ENCODE measurements around the gene ACTR3C.
"Not testable (repeated sequence)": the region's sequence is repeated elsewhere in the genome, so short reads cannot be mapped to it uniquely, and the experiment has no call there.

ACTR3C gene

GRCh38 chr7:150316987-150317386 is 6.4 kb downstream of the ACTR3C start:
- 77% methylated on average over 4 of the region's 6 CpGs for WGBS
- H3K27ac ChIP-seq (ENCODE audit: low read length, poor library complexity, severe bottlenecking); H2AK5ac ChIP-seq (ENCODE audit: low read length, severe bottlenecking); H3K4me3 ChIP-seq (ENCODE audit: insufficient read depth in 1 of 2, low read depth in 1 of 2, low read length in 2 of 2); H2AFZ ChIP-seq (ENCODE audit: low read depth, low read length); H3K4me2 ChIP-seq (ENCODE audit: low read length, poor library complexity, severe bottlenecking); H3K9ac ChIP-seq (ENCODE audit: low read length); H2BK15ac ChIP-seq (ENCODE audit: low read depth, poor library complexity, severe bottlenecking); H4K8ac ChIP-seq (ENCODE audit: low read length); H4K91ac ChIP-seq (ENCODE audit: low read length); H2BK120ac ChIP-seq (ENCODE audit: low read depth, low read length); H3K9me3 ChIP-seq (ENCODE audit: control insufficient read depth, low read length); H3K18ac ChIP-seq (ENCODE audit: low read depth in 1 of 2, low read length in 2 of 2); H3K27me3 ChIP-seq (ENCODE audit: control insufficient read depth in 1 of 2, insufficient read depth in 1 of 2, low read length in 2 of 2); H2BK5ac ChIP-seq (ENCODE audit: low read depth, low read length, poor library complexity, severe bottlenecking); H3K79me1 ChIP-seq (replicated peaks; ENCODE audit: low read length, poor library complexity, severe bottlenecking); H3K4me1 ChIP-seq (ENCODE audit: control insufficient read depth, insufficient read depth, low read depth, low read length); H3K36me3 ChIP-seq (ENCODE audit: control insufficient read depth in 1 of 2, insufficient read depth in 2 of 2, low read depth in 1 of 2, low read length in 2 of 2); H3K4ac ChIP-seq (ENCODE audit: low read depth in 1 of 2, low read length in 2 of 2); H3K14ac ChIP-seq (ENCODE audit: low read length in 2 of 2); H2BK12ac ChIP-seq (ENCODE audit: low read length in 2 of 2); H3K23ac ChIP-seq (ENCODE audit: low read length in 2 of 2): not testable (repeated sequence)
- DNase-seq: peak; percentile 43

GRCh38 chr7:150314639-150315239 is 8.6 kb downstream of the ACTR3C start:
- DNase-seq: no peak
- Histone ChIP-seq H2AFZ (ENCODE audit: low read depth, low read length) (no peak overlapping the region), H3K27me3 (ENCODE audit: control insufficient read depth in 1 of 2, insufficient read depth in 1 of 2, low read length in 2 of 2) (peaks cover 0 to 4% of the 10 kb centered on the region in 2 experiments), H3K9me3 (ENCODE audit: control insufficient read depth, low read length) (no peaks in the 10 kb centered on the region), H2BK120ac (ENCODE audit: low read depth, low read length) (no peak overlapping the region), H3K4me2 (ENCODE audit: low read length, poor library complexity, severe bottlenecking) (no peak overlapping the region), H2BK12ac (ENCODE audit: low read length in 2 of 2) (no peak overlapping the region), H3K9ac (ENCODE audit: low read length) (no peak overlapping the region), H3K27ac (ENCODE audit: low read length, poor library complexity, severe bottlenecking) (no peak overlapping the region), H4K91ac (ENCODE audit: low read length) (no peak overlapping the region), H2BK15ac (ENCODE audit: low read depth, poor library complexity, severe bottlenecking) (no peak overlapping the region), H2AK5ac (ENCODE audit: low read length, severe bottlenecking) (no peak overlapping the region), H3K18ac (ENCODE audit: low read depth in 1 of 2, low read length in 2 of 2) (no peak overlapping the region), H4K8ac (ENCODE audit: low read length) (no peak overlapping the region), H3K4me3 (ENCODE audit: insufficient read depth in 1 of 2, low read depth in 1 of 2, low read length in 2 of 2) (no peak overlapping the region), H2BK5ac (ENCODE audit: low read depth, low read length, poor library complexity, severe bottlenecking) (no peak overlapping the region), H3K79me1 (replicated peaks; ENCODE audit: low read length, poor library complexity, severe bottlenecking) (no peaks in the 10 kb centered on the region), H3K4me1 (ENCODE audit: control insufficient read depth, insufficient read depth, low read depth, low read length) (no peaks in the 10 kb centered on the region), H3K23ac (ENCODE audit: low read length in 2 of 2) (no peak overlapping the region), H3K4ac (ENCODE audit: low read depth in 1 of 2, low read length in 2 of 2) (no peak overlapping the region), H3K14ac (ENCODE audit: low read length in 2 of 2) (no peak overlapping the region), H3K36me3 (ENCODE audit: control insufficient read depth in 1 of 2, insufficient read depth in 2 of 2, low read depth in 1 of 2, low read length in 2 of 2) (no peaks in the 10 kb centered on the region)
- WGBS: 96% methylated on average over 4 of the region's 5 CpGs

- no peak overlapping the region for H3K9ac ChIP-seq (ENCODE audit: low read length)
- H3K4ac ChIP-seq (ENCODE audit: low read depth in 1 of 2, low read length in 2 of 2): no peak overlapping the region
- H2BK12ac ChIP-seq (ENCODE audit: low read length in 2 of 2): peak overlapping the region in 1 of 2 experiments; percentile 49
- H3K9me3 ChIP-seq (ENCODE audit: control insufficient read depth, low read length): no peaks in the 10 kb centered on the region
- H3K4me2 ChIP-seq (ENCODE audit: low read length, poor library complexity, severe bottlenecking): no peak overlapping the region
- H4K91ac ChIP-seq (ENCODE audit: low read length): no peak overlapping the region
- H3K18ac ChIP-seq (ENCODE audit: low read depth in 1 of 2, low read length in 2 of 2): no peak overlapping the region
- H3K27ac ChIP-seq (ENCODE audit: low read length, poor library complexity, severe bottlenecking): no peak overlapping the region
- no peak overlapping the region for H2AK5ac ChIP-seq (ENCODE audit: low read length, severe bottlenecking)
- H3K23ac ChIP-seq (ENCODE audit: low read length in 2 of 2): no peak overlapping the region
- H3K27me3 ChIP-seq (ENCODE audit: control insufficient read depth in 1 of 2, insufficient read depth in 1 of 2, low read length in 2 of 2): peaks cover 0 to 4% of the 10 kb centered on the region in 2 experiments
- no peak overlapping the region for H3K4me3 ChIP-seq (ENCODE audit: insufficient read depth in 1 of 2, low read depth in 1 of 2, low read length in 2 of 2)
- no peaks in the 10 kb centered on the region for H3K79me1 ChIP-seq (replicated peaks; ENCODE audit: low read length, poor library complexity, severe bottlenecking)
- peak overlapping the region in 1 of 2 experiments; percentile 29 for H3K14ac ChIP-seq (ENCODE audit: low read length in 2 of 2)
- H4K8ac ChIP-seq (ENCODE audit: low read length): no peak overlapping the region
- no peak for DNase-seq
- 85% methylated on average over 6 of the region's 6 CpGs for WGBS
- H2BK120ac ChIP-seq (ENCODE audit: low read depth, low read length): peak overlapping the region; percentile 39
- no peaks in the 10 kb centered on the region for H3K36me3 ChIP-seq (ENCODE audit: control insufficient read depth in 1 of 2, insufficient read depth in 2 of 2, low read depth in 1 of 2, low read length in 2 of 2)
- no peak overlapping the region for H2BK15ac ChIP-seq (ENCODE audit: low read depth, poor library complexity, severe bottlenecking)
- H2BK5ac ChIP-seq (ENCODE audit: low read depth, low read length, poor library complexity, severe bottlenecking): no peak overlapping the region
- H3K4me1 ChIP-seq (ENCODE audit: control insufficient read depth, insufficient read depth, low read depth, low read length): no peaks in the 10 kb centered on the region
- H2AFZ ChIP-seq (ENCODE audit: low read depth, low read length): no peak overlapping the region
Observed at GRCh38 chr7:150313870-150314269, 9.5 kb downstream of the ACTR3C start.

- no peak overlapping the region for H2BK5ac ChIP-seq (ENCODE audit: low read depth, low read length, poor library complexity, severe bottlenecking)
- peak overlapping the region in 1 of 2 experiments; percentile 49 for H2BK12ac ChIP-seq (ENCODE audit: low read length in 2 of 2)
- H3K4me2 ChIP-seq (ENCODE audit: low read length, poor library complexity, severe bottlenecking): no peak overlapping the region
- no peak overlapping the region for H3K23ac ChIP-seq (ENCODE audit: low read length in 2 of 2)
- no peaks in the 10 kb centered on the region for H3K9me3 ChIP-seq (ENCODE audit: control insufficient read depth, low read length)
- H3K36me3 ChIP-seq (ENCODE audit: control insufficient read depth in 1 of 2, insufficient read depth in 2 of 2, low read depth in 1 of 2, low read length in 2 of 2): no peaks in the 10 kb centered on the region
- H2AK5ac ChIP-seq (ENCODE audit: low read length, severe bottlenecking): no peak overlapping the region
- H3K27me3 ChIP-seq (ENCODE audit: control insufficient read depth in 1 of 2, insufficient read depth in 1 of 2, low read length in 2 of 2): peaks cover 0 to 4% of the 10 kb centered on the region in 2 experiments
- no peak overlapping the region for H3K9ac ChIP-seq (ENCODE audit: low read length)
- no peak for DNase-seq
- peak overlapping the region; percentile 39 for H2BK120ac ChIP-seq (ENCODE audit: low read depth, low read length)
- no peak overlapping the region for H2AFZ ChIP-seq (ENCODE audit: low read depth, low read length)
- no peak overlapping the region for H4K8ac ChIP-seq (ENCODE audit: low read length)
- no peak overlapping the region for H3K18ac ChIP-seq (ENCODE audit: low read depth in 1 of 2, low read length in 2 of 2)
- H3K79me1 ChIP-seq (replicated peaks; ENCODE audit: low read length, poor library complexity, severe bottlenecking): no peaks in the 10 kb centered on the region
- no peak overlapping the region for H3K27ac ChIP-seq (ENCODE audit: low read length, poor library complexity, severe bottlenecking)
- no peak overlapping the region for H3K14ac ChIP-seq (ENCODE audit: low read length in 2 of 2)
- 65% methylated on average over 3 of the region's 3 CpGs for WGBS
- H2BK15ac ChIP-seq (ENCODE audit: low read depth, poor library complexity, severe bottlenecking): no peak overlapping the region
- no peak overlapping the region for H3K4me3 ChIP-seq (ENCODE audit: insufficient read depth in 1 of 2, low read depth in 1 of 2, low read length in 2 of 2)
- H3K4me1 ChIP-seq (ENCODE audit: control insufficient read depth, insufficient read depth, low read depth, low read length): no peaks in the 10 kb centered on the region
- H3K4ac ChIP-seq (ENCODE audit: low read depth in 1 of 2, low read length in 2 of 2): no peak overlapping the region
- H4K91ac ChIP-seq (ENCODE audit: low read length): no peak overlapping the region
Observed at GRCh38 chr7:150313367-150313809, 10.0 kb downstream of the ACTR3C start.
